AG08395 (cell line): Measurements from ENCODE around the gene FAM120B.
"Not testable (repeated sequence)": the region's sequence is repeated elsewhere in the genome, so short reads cannot be mapped to it uniquely, and the experiment has no call there.

Experiments used
- DNase-seq: peaks from one replicate; pipeline ENCODE4 v3.0.0; 2012; ENCODE audit warnings: mixed read lengths, low spot score

The FAM120B gene, protein sequence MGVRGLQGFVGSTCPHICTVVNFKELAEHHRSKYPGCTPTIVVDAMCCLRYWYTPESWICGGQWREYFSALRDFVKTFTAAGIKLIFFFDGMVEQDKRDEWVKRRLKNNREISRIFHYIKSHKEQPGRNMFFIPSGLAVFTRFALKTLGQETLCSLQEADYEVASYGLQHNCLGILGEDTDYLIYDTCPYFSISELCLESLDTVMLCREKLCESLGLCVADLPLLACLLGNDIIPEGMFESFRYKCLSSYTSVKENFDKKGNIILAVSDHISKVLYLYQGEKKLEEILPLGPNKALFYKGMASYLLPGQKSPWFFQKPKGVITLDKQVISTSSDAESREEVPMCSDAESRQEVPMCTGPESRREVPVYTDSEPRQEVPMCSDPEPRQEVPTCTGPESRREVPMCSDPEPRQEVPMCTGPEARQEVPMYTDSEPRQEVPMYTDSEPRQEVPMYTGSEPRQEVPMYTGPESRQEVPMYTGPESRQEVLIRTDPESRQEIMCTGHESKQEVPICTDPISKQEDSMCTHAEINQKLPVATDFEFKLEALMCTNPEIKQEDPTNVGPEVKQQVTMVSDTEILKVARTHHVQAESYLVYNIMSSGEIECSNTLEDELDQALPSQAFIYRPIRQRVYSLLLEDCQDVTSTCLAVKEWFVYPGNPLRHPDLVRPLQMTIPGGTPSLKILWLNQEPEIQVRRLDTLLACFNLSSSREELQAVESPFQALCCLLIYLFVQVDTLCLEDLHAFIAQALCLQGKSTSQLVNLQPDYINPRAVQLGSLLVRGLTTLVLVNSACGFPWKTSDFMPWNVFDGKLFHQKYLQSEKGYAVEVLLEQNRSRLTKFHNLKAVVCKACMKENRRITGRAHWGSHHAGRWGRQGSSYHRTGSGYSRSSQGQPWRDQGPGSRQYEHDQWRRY

DNA sequence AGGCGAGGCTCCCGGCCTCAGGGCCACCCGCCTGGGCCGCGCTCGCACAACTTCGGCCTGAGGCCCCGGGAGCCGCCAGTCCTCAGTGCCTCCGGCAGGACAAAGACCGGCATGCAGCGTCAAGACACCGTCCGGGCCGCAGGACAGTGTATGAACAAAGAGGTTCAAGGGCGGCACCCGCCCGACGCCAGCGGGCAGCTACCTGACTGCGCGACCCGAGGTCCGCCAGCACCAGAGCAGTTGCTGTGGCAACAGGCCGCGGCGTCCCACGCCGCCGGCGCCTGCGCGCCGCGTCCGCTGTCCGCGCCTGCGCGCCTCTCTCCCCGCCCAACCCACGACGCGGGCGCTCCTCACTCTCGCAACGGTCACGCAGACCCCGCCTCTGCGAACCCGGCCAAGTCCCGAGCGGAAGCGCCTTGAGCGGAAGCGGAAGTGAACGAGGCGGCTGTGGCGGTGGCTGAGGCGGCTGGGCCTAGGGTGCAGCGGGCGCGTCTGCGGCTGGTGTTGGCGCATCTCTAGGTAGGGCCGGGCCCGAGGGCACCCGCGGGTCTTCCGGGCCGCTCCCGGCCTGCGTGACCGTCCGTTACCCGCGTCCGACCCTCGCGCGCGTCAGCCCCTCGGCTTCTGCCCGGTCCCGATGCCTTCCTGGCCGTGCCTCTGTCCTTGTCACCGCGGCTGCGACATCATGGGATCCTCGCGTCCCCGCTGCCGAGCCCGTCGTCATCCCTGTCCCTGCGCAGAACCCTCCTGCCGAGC is at the start of gene FAM120B:
Gene FAM120B (plus strand): TSS at position 435 of the 756 bp plus-strand sequence. CDS start 10,633 bp downstream, outside the sequence.
- peak; percentile 99 for DNase-seq

DNA sequence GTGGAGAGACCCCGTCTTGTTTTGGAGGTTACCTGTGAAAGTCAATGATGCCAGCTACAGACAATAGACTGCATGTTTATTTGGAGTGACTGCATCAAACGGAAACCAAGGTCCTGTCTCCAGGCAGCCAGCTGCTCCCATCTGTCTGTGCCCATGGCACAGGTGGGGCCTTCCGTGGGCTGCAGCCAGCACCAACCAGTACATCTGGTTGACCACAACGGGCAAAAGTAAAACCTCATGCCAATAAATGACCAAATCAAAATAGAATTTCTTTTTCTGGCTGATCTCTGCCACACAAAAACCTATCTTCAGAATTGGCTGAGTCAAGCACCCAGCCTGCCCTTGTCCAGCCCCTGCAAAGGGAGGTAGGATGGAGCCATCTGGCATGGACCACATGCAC is 49.2 kb upstream of the FAM120B start:
- DNase-seq: no peak

DNA sequence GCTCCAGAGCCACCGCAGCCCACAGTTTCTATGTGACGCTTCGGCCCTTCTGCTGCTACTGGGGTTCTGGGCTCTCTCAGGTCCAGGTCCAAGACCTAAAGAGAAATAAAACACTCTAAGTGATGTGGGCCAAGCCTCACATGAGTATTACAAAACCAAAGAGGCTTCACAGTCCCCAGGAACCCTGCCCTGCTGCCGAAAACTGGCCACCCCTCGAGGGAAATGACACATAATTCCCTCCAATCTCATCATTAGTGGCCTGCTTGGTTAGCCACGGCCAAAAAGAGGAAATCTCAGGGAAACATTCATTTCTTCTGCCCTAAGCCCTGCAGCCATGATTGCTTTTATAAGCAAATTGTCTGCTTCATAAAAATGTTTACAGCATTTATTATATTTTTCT is 48.2 kb upstream of the FAM120B start:
- no peak for DNase-seq

DNA sequence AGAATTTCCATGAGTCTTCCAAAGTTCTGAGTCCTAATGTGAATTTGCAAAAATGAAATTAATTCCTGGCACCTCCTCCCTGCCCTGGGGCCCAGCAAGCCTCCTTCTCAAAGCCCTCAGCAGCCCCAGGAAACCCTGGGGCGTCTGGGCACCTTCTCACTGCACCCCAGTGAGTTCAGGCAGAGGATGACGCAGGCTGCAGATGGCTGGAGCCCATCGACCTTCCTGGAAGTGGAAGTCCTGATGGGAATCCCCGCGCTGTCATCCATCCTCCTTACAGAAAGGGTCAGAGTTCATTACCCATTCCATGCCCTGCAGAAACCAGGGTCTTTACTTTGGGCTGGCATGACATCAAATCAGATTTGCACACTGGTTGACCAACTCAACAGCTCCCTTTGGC is 47.3 kb upstream of the FAM120B start:
- no peak for DNase-seq

DNA sequence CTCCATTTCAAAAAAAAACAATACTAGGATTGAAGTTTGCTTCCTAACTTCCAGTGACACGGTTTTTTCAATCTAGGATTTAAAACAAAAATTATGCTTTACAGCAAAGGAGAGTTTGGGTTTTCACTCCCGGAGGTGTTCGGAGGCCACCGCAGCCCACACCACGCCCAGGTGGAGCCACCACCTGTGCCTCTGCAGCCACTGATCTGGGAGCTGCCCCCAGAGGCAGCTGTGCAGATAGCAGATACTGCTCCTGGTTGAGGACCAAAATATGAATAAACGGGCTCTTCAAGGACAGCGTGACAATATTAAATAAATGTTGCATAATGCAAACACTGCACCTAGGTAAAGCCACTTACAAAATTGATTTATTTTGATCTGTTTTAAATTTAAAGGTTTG is 45.9 kb upstream of the FAM120B start:
- DNase-seq: no peak

DNA sequence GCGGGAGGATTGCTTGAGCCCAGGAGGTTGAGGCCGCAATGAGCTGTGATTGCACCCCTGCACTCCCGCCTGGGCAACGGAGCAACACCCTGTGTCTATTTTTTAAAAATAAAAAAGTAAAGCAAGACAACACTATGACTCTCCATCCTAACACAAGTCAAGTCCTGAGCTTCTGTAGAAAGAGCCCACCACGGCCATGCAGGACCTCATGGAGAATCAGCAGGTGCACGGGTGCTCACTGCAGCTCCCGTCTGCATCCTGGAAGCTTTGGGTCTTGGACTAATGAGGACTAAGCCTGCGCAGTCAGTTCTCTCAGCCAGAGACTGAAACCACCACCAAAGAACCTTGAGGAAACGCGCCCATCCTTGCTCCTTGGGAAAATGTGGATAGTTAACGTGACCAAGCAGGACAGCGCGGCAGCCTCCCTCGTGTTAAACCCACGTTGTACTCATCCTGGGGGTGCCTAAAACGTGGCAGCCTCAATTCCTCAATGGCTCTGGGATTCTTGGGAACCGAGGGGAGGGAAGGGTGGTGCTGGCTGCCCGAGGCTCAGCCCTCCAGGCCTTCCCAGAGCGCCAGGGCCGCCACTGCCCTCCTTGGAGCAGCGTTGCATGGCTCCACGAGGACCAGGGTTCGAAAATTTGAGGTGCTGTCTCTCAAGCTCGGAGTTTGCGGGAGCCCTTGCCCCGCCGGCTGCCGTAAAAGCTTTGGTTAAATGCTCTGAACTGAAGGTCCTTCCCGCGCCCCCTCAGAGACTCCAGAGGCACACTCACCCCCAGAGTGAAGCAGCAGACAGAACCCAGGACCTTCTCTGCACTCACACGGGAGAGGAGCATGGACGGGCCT is 44.7 kb upstream of the FAM120B start:
- DNase-seq: no peak

DNA sequence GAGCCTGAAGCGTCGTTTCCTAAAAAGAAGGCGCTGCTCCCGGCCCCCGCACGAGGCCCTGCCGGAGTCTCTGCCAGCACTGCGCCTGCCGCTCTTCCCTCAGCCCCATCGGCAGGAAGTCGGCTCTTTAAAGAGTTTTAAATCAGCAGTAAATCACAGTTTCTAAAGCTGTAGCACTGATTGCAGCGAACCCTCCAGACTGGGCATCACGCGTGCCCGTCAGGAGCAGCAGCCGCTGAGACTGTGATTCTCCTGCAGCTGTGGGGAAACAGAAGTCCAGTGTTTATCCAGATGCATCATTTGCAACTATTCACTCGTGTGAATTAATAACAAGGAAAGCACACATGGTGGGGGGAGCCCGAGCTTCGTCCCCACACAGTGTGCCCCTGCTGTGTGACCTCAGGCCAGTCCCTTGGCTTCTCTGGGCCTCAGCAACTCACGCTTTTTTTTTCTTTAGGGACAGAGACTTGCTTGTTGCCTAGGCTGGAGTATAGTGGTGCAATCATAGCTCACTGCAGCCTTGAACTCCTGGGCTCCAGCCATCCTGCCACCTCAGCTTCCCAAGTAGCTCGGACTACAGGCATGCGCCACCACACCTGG is 44.0 kb upstream of the FAM120B start:
- DNase-seq: no peak

DNA sequence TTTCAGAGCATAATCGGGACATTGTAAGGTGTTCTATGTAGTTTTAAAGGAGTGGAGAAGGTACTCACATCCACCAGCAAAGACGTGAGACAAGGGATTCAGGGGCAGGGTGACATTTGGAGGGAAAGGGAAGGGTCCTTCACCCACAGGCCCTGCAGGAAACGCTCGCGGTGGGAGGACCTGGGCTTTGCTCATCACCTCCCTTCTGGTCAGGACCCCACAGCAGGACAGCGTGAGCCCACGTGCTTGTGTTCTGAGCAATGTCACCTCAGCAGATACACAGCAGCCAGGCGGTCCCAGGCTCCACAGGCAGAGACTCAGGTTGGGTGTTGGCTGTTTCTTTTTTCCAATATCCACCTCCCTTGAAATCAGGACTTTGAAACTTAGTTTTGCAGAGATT is 43.1 kb upstream of the FAM120B start:
- no peak for DNase-seq

DNA sequence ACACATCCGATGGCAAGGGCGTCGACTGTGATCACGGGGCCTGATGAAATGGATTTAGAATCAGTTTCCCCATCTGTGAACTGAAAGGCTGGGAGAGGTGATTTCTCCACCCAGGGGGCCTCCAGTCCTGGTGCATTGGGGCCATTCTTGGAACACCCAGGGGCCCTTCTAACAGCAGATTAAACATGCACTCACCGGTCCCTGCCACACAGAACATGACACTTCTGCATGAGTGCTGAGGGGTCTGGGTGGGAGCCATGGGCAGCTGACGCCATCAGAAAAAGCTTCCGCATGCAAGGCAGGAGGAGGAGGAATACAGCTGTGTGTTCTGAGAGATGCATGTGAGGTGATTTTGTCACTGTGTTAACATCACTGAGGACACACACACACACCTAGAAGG is 42.5 kb upstream of the FAM120B start:
- DNase-seq: no peak

DNA sequence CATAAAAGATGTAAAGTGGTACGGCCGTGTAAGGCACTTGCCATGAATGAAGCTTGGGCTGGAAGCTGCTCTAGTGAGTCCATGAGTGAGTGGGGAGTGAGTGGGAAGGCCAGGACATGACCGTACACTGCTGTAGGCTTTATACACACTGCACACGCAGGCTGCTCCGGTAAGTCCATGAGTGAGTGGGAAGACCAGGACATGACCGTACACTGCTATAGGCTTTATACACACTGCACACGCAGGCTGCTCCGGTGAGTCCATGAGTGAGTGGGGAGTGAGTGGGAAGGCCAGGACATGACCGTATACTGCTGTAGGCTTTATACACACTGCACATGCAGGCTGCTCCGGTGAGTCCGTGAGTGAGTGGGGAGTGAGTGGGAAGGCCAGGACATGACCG is 41.9 kb upstream of the FAM120B start:
- DNase-seq: not testable (repeated sequence)

DNA sequence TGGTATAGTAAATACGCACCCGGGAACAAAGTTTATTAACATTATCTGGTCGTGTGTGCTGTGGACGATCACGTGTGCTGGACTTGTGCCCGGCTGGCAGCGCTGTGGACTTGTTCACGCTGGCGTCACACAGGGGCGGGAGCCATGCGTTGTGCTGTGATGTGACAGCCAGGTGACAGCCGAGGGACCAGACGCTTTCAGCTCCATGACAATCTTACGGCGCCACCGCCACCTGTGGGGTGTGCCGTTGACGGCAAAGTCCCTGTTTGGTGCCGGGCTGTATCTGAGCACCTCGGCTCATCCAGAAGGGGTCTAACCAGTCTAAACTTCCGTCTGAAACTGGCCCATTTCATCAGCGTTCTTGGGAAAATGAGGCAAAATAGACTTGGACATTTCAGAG is 40.9 kb upstream of the FAM120B start:
- DNase-seq: no peak

DNA sequence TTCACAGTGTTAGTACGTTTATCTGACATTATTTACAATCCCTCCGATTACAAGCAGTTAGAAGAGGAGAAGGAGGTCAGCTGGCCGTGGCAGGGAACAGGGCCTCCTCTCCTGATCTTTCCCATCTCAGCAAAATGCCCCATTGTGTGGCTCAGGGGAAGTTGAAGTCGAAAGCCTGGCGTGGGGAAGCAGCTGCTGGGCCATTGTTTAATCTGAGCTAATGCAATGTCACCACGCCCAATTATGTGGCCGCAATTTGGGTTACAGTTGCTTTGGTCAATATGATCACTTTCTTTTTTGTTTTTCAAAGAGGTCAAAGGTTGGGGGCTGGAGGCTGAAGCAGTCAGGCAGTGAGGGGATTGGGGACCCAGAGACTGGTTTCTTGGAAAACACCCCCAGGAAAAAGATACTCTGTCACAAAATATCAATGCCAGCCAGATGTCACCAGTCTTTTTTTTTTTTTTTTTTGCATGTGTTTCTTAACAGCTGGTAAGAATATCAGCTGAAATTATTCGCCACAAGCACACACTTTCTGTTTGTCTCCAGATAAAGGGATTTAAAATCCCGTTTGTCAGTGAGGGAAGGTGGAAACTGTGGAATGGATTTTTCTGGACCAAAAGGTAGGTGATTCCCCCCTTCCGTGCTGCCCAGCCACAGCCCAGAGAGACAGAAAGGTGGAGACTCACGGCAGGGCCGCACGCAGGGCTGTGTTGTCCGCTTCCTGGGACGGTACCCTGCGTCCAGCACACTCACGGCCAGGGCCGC is 40.3 kb upstream of the FAM120B start:
- DNase-seq: no peak

DNA sequence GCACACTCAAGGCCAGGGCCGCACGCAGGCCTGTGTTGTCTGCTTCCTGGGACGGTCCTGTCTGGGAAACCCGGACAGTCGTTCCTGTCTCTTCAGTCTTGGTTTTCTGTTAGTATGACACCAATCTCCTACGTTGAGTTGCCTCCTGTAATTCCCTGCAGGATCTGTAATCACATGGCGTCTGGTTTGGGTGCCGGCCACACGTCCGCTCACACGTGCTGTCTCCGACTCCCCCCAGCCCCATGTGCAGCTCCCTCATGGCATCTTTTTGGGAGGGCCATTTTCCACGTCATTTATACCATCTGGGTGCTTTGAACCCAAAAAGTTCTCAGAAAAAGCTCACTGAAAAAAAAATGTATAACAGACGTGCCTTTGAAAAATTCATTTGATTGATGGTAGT is 38.9 kb upstream of the FAM120B start:
- DNase-seq: no peak

DNA sequence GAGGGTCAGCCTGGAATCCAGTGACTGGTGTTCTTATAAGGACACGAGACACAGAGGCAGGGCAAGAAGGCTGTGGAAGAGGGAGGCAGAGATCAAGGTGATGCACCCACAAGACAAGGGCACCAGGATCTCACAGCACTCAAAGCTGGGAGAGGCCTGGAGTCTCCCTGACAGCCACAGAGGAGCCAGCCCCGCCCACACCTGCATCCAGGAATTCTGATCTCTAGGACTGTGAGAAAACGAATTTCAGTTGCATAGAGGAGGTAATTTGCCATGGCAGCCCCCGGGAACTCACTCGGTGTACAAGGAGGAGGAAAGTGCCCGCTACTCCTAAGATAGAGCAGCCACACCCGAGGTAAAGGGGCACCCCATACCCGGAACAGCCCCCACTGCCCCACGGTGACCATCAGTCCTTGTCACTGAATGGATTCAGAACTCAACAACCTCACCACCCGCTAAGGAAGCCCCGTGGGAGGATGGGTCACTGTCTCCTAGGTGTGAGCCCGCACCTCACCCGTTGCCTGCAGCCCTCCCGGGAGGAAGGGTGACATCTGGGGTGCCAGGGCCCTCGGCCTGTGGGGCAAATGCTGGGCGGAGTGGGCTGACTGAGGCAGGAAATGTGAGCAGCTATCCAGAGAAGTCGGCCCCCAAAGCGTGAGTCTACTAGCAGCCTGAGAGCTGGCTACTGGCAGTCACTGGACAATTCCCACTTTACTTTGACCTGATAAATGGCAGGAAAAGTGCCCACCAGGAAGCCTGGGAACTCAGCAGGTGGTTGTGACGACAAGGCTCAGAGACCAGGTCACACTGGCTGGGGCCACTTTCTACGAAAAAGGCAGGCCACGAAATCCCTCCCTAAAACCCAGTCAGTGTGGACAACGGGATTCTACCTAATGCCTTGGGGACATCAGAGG is 38.1 kb upstream of the FAM120B start:
- DNase-seq: no peak

DNA sequence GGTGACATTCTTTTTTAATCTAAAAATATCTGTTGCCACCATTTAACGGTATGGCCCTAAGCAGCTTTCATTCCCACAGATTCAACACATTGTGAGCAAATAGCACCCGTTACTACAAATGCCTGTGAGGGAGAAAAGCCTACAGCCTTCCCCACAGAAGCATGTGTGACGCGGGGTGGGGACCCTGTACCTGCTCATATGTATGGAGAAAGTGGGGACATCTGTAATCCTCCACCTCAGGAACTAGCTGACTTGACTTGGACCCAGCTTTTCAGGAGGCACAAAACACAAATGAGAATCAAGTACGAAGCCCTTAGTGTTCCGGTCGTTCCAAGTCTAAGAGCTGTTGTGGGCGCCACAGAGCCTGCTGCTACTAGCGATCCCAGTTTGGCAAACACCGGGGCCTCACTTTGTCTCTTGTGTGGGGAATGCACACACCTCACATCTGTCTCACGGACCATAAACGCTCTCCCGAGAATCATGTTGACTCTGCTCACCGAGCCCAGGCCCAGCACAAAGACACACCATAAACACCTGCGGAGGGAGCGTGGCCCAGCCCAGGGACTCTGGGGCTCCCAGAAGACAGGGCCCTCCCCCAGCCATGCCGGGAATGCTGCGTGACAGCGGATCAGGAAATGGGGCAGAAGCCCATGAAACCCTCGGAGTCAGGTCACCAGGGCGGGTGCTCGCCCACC is 37.3 kb upstream of the FAM120B start:
- DNase-seq: no peak

DNA sequence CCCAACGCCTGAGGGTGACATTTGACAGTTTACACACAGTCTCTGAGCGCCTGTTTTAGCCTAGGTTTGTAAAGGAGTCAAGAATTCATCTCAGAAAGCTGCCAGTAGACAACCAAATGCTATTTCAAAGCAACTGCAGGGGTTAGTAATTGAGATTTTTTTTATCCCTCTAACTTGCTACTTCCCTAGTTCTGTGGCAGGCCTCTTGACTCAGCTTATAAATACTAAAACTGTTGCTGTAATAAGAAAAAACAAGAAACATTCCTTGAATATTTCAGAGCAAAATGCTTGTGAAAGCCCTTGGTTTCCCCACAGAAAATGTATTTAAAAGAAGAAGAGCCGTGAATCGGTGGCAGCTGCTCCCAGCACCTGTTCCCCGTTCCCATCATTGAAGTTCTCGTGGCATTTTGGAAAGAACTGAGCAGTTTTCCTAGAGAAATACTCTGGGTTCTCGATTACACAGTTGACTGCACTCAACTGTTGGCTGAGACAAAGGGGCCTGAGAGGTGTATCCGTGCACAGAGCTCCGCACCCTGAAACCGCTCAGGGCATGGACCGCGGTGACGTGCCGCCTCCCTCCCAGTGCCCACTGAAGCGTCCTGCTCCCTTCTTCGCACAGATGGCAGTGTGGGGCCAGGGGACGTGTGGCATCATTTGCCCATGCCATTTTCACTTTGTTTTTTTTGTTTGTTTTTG is 36.6 kb upstream of the FAM120B start:
- DNase-seq: no peak

DNA sequence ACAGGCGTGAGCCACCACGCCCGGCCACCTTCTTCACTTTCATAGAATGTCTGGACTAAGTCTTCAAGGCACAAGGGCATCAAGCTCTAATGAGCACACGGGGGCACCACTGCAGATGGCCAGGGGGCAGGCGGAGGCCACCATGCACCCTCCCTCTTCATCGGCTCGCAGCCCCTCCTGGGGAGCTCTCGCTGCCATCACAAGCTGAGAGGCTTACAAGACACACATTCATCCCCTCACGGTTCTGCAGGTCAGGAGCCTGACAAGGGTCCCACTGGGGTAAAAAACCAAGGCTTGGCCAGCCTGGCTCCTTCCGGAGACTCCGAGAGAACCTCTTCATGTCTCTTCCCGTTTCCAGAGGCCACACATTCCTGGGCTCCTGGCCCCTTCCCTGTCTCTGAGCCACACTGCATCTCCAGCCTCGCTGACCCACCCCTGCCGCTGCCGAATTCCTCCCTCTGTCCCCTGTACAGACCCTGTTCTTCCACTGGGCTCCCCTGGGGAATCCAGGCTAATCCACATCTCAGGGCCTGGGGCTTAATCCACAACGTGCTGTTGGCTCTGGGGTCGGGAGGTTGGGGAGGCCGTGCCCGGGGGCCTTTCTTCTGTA is 35.5 kb upstream of the FAM120B start:
- no peak for DNase-seq
